Loucy (cell line): ENCODE results near the gene PICK1.

Experiments
- EZH2phosphoT487 ChIP-seq: fragments of 200-600 bp; IDR thresholded peaks from 2 replicates; pipeline ENCODE4 v1.6.1; 2018; ENCODE audit warnings: antibody characterized with exemption, mild to moderate bottlenecking, moderate library complexity, borderline replicate concordance
- TF ChIP-seq, protein P1 (sequence below): fragments of 200-600 bp; sonication (generic); conservative IDR thresholded peaks from 2 replicates; pipeline ENCODE4 v1.5.1; 2014; ENCODE audit warnings: mild to moderate bottlenecking, antibody characterized with exemption, low read length

DNA sequence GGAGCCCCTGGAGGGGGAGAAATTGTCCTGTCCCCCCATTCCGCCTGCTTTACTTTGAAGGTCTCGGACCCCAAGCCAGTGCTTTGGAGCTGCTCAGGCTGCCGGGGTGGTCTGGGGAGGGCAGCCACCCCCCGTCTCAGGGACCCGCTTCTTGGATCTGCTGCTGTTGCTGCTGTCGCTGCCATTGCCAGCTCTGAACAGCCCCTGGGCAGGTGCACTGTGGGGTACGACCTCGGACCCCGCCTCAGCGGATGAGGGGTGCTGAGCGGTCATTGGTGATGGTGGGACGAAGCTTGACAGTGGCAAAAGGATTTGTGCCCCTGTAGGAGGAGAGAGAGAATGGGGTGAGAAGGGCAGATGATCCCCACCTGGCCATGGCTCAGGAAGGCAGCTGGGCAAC is 27.9 kb downstream of the PICK1 start:
- TF ChIP-seq, protein P1, sequence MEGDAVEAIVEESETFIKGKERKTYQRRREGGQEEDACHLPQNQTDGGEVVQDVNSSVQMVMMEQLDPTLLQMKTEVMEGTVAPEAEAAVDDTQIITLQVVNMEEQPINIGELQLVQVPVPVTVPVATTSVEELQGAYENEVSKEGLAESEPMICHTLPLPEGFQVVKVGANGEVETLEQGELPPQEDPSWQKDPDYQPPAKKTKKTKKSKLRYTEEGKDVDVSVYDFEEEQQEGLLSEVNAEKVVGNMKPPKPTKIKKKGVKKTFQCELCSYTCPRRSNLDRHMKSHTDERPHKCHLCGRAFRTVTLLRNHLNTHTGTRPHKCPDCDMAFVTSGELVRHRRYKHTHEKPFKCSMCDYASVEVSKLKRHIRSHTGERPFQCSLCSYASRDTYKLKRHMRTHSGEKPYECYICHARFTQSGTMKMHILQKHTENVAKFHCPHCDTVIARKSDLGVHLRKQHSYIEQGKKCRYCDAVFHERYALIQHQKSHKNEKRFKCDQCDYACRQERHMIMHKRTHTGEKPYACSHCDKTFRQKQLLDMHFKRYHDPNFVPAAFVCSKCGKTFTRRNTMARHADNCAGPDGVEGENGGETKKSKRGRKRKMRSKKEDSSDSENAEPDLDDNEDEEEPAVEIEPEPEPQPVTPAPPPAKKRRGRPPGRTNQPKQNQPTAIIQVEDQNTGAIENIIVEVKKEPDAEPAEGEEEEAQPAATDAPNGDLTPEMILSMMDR: no peak
- TF ChIP-seq EZH2phosphoT487: no peak
